ENCODE measurements around the gene AZU1.
"Not testable (repeated sequence)": the region's sequence is repeated elsewhere in the genome, so short reads cannot be mapped to it uniquely, and the experiment has no call there.

Gene AZU1

DNA sequence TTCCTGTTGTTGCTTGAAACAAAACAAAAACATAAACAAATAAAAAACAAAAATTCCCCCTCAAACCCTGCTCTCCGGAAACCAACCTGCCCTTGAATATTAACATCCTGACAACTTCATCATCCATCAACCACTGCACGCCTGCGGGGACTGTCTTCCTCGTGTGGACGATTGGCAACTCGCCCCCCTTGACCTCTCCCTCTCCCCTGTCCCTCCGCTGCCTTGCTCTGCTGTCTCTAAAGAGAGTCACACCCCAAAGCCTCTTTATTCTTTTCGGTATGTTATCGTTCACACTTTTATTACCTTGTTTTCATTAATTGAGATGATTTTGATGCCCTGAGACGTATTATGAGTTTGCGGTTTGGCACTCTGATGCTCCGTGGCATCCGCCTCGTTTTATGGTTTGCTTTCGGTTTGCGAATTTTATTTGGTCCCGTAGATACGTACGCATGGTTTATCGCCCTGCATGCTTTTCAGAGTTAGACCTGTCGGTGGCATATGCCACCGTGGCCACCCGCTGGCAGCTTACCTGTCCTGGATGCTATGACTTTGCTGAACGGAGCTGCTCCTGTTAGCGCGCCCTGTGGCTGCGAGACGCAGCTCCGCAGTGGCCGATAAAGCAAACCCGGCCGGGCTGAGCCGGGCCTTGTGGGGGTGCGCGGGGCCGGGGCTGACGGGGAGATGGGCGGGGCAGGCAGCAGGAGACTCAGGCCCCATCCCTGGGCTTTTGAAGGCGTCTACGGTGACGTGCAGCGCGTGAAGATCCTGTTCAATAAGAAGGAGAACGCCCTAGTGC, 19.8 kb upstream of the AZU1 start:
- no peak for DNase-seq (ENCODE audit: extremely low read depth in 1 of 2, low read depth in 1 of 2)

DNA sequence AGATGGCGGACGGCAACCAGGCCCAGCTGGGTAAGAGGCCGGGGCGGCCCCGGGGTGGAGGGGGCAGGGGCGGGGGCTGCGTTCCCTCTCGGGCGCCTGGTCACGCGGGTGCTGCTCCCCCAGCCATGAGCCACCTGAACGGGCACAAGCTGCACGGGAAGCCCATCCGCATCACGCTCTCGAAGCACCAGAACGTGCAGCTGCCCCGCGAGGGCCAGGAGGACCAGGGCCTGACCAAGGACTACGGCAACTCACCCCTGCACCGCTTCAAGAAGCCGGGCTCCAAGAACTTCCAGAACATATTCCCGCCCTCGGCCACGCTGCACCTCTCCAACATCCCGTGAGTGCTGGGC, 19.2 kb upstream of the AZU1 start:
- DNase-seq (ENCODE audit: extremely low read depth in 1 of 2, low read depth in 1 of 2): no peak

DNA sequence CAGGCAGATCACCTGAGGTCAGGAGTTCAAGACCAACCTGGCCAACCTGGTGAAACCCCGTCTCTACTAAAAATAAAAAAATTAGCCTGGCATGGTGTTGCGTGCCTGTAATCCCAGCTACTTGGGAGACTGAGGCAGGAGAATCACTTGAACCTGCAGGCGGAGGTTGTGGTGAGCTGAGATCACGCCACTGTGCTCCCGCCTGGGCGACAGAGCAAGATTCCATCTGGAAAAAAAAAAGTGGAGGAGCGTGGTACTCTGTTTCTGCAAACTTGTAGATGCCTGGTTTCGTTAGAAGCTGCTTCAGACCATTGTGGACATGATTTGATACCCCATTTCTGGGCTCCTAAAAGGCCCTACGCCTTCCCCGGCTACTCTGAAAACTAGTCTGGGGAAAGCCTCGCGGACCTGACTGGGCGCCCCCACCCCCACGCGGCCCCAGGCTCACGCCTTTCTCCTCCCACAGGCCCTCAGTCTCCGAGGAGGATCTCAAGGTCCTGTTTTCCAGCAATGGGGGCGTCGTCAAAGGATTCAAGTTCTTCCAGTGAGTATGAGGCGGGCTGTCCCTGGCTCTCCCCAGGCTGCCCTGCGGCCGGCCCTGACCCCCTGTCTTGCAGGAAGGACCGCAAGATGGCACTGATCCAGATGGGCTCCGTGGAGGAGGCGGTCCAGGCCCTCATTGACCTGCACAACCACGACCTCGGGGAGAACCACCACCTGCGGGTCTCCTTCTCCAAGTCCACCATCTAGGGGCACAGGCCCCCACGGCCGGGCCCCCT, 17.4 kb upstream of the AZU1 start:
- DNase-seq (ENCODE audit: extremely low read depth in 1 of 2, low read depth in 1 of 2): no peak

DNA sequence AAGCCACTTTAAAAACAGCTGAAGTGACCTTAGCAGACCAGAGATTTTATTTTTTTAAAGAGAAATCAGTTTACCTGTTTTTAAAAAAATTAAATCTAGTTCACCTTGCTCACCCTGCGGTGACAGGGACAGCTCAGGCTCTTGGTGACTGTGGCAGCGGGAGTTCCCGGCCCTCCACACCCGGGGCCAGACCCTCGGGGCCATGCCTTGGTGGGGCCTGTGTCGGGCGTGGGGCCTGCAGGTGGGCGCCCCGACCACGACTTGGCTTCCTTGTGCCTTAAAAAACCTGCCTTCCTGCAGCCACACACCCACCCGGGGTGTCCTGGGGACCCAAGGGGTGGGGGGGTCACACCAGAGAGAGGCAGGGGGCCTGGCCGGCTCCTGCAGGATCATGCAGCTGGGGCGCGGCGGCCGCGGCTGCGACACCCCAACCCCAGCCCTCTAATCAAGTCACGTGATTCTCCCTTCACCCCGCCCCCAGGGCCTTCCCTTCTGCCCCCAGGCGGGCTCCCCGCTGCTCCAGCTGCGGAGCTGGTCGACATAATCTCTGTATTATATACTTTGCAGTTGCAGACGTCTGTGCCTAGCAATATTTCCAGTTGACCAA, 16.7 kb upstream of the AZU1 start:
- no peak for DNase-seq (ENCODE audit: extremely low read depth in 1 of 2, low read depth in 1 of 2)

DNA sequence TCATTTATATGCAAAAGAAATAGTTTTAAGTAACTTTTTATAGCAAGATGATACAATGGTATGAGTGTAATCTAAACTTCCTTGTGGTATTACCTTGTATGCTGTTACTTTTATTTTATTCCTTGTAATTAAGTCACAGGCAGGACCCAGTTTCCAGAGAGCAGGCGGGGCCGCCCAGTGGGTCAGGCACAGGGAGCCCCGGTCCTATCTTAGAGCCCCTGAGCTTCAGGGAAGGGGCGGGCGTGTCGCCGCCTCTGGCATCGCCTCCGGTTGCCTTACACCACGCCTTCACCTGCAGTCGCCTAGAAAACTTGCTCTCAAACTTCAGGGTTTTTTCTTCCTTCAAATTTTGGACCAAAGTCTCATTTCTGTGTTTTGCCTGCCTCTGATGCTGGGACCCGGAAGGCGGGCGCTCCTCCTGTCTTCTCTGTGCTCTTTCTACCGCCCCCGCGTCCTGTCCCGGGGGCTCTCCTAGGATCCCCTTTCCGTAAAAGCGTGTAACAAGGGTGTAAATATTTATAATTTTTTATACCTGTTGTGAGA, 16.1 kb upstream of the AZU1 start:
- no peak for DNase-seq (ENCODE audit: extremely low read depth in 1 of 2, low read depth in 1 of 2)

DNA sequence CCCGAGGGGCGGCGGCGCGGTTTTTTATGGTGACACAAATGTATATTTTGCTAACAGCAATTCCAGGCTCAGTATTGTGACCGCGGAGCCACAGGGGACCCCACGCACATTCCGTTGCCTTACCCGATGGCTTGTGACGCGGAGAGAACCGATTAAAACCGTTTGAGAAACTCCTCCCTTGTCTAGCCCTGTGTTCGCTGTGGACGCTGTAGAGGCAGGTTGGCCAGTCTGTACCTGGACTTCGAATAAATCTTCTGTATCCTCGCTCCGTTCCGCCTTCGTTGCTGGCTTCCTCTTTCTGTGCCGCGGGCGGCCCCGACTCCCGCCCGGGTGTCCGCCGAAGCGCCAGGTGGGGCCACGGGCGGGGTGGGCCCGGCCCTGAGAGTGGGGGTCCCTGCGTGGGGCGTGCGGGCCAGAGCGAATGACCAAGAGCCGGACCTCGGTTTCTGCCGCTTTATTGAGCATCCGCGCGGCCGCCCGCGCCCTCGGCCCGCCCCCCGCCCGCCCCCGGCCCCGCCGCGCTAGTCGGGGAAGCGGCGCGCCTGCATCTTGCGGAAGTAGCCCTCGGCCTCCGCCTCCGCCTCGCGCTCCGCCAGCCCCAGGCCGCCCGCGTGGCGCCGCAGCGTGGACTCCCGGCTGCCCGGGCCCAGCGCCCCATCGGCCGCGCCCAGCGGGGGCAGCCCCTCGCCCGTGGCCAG, 15.4 kb upstream of the AZU1 start:
- no peak for DNase-seq (ENCODE audit: extremely low read depth in 1 of 2, low read depth in 1 of 2)

DNA sequence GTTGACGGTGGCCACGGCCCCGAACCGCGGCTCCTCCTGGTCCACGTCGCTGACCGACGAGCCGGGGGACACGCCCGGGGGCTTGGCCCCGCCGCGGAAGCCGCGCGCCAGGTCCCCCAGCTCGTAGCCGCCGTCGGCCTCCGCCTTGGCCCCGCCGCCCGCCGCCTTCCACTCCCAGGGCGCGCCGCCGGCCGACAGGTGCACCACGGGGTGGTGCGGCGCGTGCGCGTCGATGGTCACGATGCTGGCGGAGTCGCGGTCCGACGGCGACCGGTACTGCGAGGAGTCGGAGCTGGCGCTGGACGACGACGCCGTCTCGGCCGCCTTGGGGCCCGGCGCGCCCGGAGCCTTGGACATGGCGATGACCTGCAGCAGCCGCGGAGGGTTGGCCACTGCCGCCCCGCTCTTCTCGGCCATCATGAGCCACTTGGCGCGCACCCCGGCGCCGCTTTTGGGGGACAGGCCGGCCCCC, 14.9 kb upstream of the AZU1 start:
- no peak for DNase-seq (ENCODE audit: extremely low read depth in 1 of 2, low read depth in 1 of 2)

DNA sequence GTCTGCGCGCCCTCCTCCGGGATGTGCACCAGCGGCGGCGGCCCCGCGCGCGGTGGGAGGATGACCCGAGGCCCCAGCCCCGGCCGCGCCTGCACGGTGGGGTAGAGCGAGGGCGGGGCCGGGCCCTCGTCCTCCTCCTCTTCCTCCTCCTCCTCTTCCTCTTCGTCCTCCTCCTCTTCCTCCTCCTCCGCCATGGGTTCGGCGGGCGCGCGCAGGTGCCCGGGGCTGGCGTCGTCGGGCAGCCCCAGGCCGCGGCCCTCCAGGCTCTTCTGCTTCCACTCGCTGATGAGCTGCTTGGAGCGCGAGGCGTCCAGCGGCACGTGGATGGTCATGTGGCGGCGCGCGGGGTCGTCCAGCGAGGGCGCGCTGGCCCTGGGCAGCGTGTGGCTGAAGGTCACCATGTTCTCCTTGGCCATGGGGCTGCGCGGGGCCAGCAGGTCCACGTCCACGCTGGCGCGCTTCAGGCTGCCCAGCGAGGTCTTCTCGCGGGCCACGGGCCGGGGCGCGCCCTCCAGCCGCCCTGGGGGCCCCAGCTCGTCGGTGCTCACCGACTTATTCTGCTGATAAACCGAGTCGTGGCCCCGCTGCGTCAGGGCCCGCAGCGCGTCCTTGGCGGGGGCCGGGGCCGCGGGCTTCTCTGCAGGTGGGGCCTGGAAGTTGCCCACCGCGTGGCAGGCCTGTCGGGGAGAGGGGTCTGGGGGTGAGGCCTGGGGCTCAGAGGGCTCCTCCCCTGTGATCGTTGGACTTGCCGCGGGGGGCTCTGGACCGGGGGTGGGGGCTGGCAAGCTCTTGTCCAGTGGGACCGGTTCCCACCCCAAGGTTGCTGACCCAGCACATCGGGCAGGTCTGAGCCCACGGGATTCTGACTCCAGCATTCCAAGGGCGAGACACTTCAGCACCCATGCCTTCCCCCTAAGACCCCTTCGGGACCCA, 14.2 kb upstream of the AZU1 start:
- no peak for DNase-seq (ENCODE audit: extremely low read depth in 1 of 2, low read depth in 1 of 2)

DNA sequence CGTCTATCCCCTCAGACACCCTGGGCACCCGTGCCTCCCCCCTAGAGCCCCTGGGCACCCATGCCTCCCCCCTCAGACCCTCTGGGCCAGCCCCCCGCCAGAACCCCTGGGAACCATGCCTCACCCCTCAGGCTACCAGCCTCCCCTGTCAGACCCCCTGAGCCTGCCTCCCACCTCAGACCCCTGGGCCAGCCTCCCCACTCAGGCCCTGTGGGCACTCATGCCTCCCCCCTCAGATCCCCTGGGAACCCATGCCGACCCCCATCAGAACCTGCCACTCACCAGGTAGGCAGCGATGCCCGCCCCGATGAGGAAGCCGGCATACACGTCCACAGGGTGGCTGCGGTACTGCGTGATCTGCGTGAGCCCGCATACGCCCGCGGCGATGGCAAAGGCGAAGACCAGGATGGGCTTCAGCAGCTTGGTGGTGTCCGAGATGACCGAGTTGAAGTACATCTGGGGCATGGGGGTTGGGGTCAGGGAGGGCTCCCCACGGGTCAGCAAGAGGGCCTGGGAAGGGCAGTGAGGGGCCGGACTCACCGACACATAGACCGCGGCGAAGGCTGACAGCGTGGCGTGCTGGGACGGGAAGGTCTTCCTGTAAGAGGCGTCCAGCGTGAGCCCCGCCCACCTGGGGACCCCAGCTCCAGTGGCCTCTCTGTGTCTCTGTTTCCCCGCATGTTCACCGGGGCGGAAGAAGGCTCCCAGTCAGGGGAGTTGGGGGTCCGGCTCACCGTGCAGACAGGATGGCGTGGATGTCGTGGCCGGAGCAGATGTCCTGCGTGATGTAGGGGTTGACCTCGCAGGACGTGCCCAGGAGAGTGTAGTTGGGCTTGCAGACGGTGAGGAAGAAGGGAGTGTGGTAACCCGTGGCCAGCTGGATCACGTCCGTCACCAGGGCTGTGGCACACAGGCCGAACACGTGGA, 13.2 kb upstream of the AZU1 start:
- DNase-seq (ENCODE audit: extremely low read depth in 1 of 2, low read depth in 1 of 2): no peak

DNA sequence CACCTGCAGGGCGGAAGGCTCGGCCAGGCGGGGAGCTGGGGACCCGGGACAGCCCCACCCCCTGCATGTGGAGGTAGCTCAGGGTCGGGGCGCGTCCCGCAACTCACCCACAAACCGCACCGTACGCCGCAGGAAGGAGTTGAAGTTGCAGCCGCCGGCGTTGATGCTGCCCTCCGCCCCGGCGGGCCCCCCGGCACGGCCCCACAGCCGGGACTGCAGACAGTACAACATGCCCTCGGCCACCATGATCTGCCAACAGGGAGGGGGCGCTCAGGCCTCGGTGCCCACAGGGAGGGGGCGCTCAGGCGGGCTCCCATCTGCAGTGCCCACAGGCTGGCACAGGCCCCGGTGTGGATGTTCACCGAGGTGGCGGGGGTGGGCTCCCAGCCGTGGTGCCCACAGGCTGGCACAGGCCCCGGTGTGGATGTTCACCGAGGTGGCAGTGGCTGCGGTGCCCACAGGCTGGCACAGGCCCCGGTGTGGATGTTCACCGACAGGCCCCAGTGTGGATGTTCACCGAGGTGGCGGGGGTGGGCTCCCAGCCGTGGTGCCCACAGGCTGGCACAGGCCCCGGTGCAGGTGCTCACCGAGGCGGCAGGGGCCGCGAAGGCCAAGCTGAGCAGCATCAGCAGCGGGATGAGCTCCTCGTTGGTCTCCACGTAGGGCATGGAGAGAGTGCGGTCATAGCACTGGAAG, 12.4 kb upstream of the AZU1 start:
- DNase-seq (ENCODE audit: extremely low read depth in 1 of 2, low read depth in 1 of 2): no peak

DNA sequence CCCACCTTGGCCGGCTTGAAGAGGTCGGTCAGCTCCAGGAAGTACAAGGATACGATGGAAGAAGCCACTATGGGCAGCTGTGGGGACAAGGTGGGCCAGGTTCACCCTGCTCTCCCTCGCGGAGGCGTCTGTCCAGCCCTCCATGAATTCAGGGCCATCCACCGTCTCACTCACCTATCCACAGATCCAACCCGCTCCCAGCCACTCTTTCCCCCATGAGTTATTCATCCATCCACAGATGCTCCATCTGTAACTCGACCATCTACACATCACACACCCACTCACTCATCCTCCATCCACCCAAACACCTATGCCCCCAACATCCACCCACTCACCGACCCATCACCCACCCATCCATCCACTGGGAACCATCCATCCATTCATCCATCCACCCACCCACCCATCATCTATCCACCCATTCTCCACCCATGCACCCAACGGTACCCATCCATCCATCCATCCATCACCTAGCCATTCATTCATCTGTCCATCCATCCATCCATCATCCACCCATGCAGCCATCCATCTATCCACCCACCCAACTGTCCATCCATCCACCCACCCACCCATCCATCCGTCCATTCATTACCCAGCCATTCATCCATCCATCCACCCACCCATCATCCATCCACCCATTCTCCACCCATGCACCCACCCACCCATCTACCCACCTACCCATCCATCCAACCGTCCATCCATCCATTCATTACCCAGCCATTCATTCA, 11.7 kb upstream of the AZU1 start:
- no peak for DNase-seq (ENCODE audit: extremely low read depth in 1 of 2, low read depth in 1 of 2)

DNA sequence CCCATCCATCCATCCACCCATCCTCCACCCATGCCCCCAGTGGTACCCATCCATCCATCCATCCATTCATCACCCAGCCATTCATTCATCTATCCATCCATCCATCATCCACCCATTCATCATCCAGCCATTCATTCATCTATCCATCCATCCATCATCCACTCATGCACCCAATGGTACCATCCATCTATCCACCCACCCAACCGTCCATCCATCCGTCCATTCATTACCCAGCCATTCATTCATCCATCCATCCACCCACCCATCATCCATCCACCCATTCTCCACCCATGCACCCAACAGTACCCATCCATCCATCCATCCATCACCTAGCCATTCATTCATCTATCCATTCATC, 11.2 kb upstream of the AZU1 start:
- no peak for DNase-seq (ENCODE audit: extremely low read depth in 1 of 2, low read depth in 1 of 2)

DNA sequence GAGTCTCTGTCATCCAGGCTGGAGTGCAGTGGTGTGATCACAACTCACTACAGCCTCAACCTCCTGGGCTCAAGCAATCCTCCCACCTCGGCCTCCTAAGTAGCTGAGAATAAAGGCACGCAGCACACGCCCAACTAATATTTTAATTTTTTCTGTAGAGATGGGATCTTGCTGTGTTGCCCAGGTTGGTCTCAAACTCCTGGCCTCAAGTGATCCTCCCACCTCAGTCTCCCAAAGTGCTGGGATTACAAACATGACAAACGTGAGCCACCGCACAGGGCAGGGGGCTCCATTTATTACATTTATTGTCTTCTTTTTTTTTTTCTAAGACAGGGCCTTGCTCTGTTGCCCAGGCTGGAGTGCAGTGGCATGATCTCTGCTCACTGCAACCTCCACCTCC, 7.4 kb upstream of the AZU1 start:
- DNase-seq (ENCODE audit: extremely low read depth in 1 of 2, low read depth in 1 of 2): not testable (repeated sequence)

DNA sequence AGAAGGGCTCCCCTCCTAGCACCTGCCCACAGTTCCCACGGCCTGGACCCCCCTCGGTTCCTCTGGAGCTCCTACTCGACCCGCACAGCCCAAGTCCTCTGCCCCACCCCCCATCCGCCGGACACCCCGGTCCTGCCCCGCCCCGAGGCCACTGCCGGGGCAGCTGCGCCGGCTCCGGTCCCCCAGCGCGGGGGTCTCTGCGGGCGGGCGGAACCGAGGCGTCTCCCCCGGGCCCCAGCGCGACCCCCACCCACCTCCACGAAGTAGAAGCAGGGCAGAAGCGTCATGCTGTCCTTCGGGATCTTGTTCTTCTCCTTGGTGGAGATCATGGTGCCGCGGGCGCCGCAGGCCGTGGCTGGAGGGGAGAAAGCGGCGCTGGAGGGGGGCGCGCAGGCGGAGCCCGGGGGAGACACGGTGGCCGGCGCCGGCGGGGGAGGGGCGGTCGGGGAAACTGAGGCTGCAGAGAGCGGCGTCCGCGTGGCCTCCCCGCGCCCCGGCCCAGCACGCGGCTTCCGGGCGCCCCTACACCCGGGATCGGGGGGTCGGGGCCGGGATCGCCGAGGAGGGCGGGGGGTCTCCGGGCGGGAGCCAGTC, 6.3 kb upstream of the AZU1 start:
- DNase-seq (ENCODE audit: extremely low read depth in 1 of 2, low read depth in 1 of 2): no peak

DNA sequence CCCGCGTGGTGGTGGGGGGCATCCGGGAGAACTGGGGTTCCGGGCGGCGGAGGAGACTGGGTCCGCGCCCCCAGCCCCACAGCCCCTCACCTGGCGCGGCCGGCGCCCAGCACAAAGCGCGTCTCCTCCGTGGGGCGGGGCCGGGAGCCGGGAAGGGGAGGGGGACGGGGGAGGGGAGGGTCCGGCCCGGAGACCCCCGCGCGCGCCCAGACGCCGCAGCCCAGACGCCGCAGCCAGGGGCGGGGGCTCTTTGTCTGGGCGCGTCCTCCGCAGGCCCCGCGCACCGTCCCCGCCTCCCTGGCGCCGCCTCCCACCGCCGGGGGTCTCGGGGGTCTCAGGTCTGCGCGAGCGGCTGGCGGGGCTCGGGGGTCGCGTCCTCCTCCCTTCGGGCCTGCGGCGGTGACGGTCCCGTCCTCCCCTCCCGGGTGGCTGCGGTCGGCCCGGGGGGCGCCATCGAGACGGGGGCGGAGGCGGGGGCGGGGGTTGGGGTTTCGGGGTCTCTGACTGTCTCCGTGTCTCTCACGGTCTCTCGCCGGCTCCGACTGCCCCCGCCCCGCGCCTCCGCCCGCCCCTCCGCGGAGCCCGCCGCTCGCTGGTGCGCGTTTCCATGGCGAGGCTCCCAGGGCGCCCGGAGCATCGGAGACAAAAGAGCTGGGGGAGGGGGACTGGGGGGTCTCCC, 5.7 kb upstream of the AZU1 start, which contains the start of gene PLPPR3:
Gene PLPPR3, minus strand, starts transcription at position 131 of the 679 bp plus-strand sequence. CDS start 396 bp downstream, outside the sequence.
- no peak for DNase-seq (ENCODE audit: extremely low read depth in 1 of 2, low read depth in 1 of 2)

DNA sequence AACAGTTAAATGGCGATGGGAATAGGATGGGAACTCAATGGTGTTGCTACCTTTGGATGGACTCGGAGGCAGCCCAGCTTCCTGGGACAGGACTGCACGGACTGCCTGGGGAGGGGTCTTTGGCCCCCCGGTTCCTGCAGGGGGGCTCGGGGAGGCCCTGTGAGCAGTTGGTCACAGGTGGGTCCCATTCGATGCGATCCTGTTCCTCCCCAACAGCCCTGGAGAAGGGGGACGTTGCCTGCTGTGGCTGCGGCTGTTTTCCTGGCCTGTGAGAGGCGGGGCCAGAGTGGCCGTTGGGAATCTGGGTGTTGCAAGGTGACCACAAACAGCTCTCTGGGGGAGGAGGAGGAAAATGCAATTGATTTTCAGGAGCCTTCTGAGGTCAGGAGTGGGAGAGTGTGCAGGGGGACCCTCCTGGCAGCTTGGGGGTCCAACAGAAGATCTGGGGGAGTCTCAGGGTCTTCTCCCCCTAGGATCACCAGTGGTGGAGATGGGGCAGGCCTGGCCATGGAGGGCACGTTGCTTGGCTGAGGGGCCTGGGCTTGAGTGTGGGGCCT, 4.0 kb upstream of the AZU1 start:
- DNase-seq (ENCODE audit: extremely low read depth in 1 of 2, low read depth in 1 of 2): no peak

Data from activated CD8-positive, alpha-beta memory T cell treated with anti-CD3 and anti-CD28 coated beads for 1 hour (primary cell).